ENCODE data around the gene KCNQ1OT1.

The KCNQ1OT1 gene

GRCh38 chr11:2745511-2745910 is 45.7 kb upstream of the KCNQ1OT1 start:
- DNase-seq (ENCODE audit: extremely low spot score), result no peak
- no peak for TF ChIP-seq CTCF (IDR thresholded peaks at IDR 0.05; ENCODE audit: control extremely low read depth, extremely low read depth, low read depth, missing control alignments)
- ChIA-PET CTCF (no interaction called here), POLR2A (no interaction called here)

GRCh38 chr11:2744166-2744565 is 44.4 kb upstream of the KCNQ1OT1 start:
- ChIA-PET POLR2A (no interaction called here), CTCF (no interaction called here)
- no peak for DNase-seq (ENCODE audit: extremely low spot score)
- TF ChIP-seq CTCF (IDR thresholded peaks at IDR 0.05; ENCODE audit: control extremely low read depth, extremely low read depth, low read depth, missing control alignments), result no peak

- DNase-seq (ENCODE audit: extremely low spot score), result no peak
- CTCF ChIA-PET, result interaction anchor here (1.4 kb wide), 1 partner anchor 211 kb away, joined by 4 read pairs; no protein-coding TSS in a partner anchor
- POLR2A ChIA-PET, result no interaction called here
- TF ChIP-seq CTCF (IDR thresholded peaks at IDR 0.05; ENCODE audit: control extremely low read depth, extremely low read depth, low read depth, missing control alignments), result no peak
Observed at GRCh38 chr11:2743427-2744110, 43.8 kb upstream of the KCNQ1OT1 start.

- CTCF ChIA-PET, result interaction anchor here (1.4 kb wide), 1 partner anchor 210 kb away, joined by 4 read pairs; no protein-coding TSS in a partner anchor
- POLR2A ChIA-PET, result no interaction called here
- no peak for DNase-seq (ENCODE audit: extremely low spot score)
- no peak for TF ChIP-seq CTCF (IDR thresholded peaks at IDR 0.05; ENCODE audit: control extremely low read depth, extremely low read depth, low read depth, missing control alignments)
Observed at GRCh38 chr11:2742611-2743426, 43.0 kb upstream of the KCNQ1OT1 start.

- no peak for TF ChIP-seq CTCF (IDR thresholded peaks at IDR 0.05; ENCODE audit: control extremely low read depth, extremely low read depth, low read depth, missing control alignments)
- POLR2A ChIA-PET, result no interaction called here
- CTCF ChIA-PET, result no interaction called here
- DNase-seq (ENCODE audit: extremely low spot score), result no peak
Observed at GRCh38 chr11:2742201-2742600, 42.4 kb upstream of the KCNQ1OT1 start.

- no peak for TF ChIP-seq CTCF (IDR thresholded peaks at IDR 0.05; ENCODE audit: control extremely low read depth, extremely low read depth, low read depth, missing control alignments)
- no peak for DNase-seq (ENCODE audit: extremely low spot score)
Observed at GRCh38 chr11:2741377-2742131, 41.8 kb upstream of the KCNQ1OT1 start.

More at GRCh38 chr11:2741377-2742131, 41.8 kb upstream of the KCNQ1OT1 start:
- ChIA-PET CTCF (no interaction called here), POLR2A (no interaction called here)
